LNCaP clone FGC (cell line): Measurements from ENCODE around the gene ZNF726.
"Not testable (repeated sequence)": the region's sequence is repeated elsewhere in the genome, so short reads cannot be mapped to it uniquely, and the experiment has no call there.

ENCODE experiments used
- DNase-seq: peaks from one replicate; pipeline ENCODE4 v3.0.0-alpha.2; 2011; ENCODE audit warnings: low read depth
- H3K4me3 ChIP-seq: 2 replicates; pipeline ENCODE4 v1.5.1; 2011; ENCODE audit warnings: mild to moderate bottlenecking, low read depth, low read length, control low read depth
- CTCF ChIP-seq: IDR thresholded peaks from 2 replicates; pipeline ENCODE4 v1.5.1; 2012; ENCODE audit warnings: mild to moderate bottlenecking; ENCODE audit not compliant: control insufficient read depth, insufficient read depth; ENCODE audit errors: extremely low read depth

The ZNF726 gene

GRCh38 chr19:23971598-23971997 is 56.9 kb downstream of the ZNF726 start:
- H3K4me3 ChIP-seq, result no peak overlapping the region
- TF ChIP-seq CTCF, result no peak
- DNase-seq, result no peak

GRCh38 chr19:23972161-23972560 is 57.5 kb downstream of the ZNF726 start:
- no peak overlapping the region for H3K4me3 ChIP-seq
- TF ChIP-seq CTCF, result no peak
- DNase-seq, result no peak

- no peak for TF ChIP-seq CTCF
- no peak for DNase-seq
- no peak overlapping the region for H3K4me3 ChIP-seq
Observed at GRCh38 chr19:23974941-23975340, 60.3 kb downstream of the ZNF726 start.

GRCh38 chr19:23976631-23977030 is 61.9 kb downstream of the ZNF726 start:
- H3K4me3 ChIP-seq, DNase-seq: not testable (repeated sequence)

GRCh38 chr19:23977256-23977655 is 62.6 kb downstream of the ZNF726 start:
- H3K4me3 ChIP-seq, DNase-seq: not testable (repeated sequence)

- no peak for DNase-seq
- TF ChIP-seq CTCF, result no peak
- H3K4me3 ChIP-seq, result no peak overlapping the region
Observed at GRCh38 chr19:23978068-23978467, 63.4 kb downstream of the ZNF726 start.

GRCh38 chr19:23980805-23981204 is 66.1 kb downstream of the ZNF726 start:
- DNase-seq, result no peak
- TF ChIP-seq CTCF, result no peak
- no peak overlapping the region for H3K4me3 ChIP-seq

GRCh38 chr19:23981863-23982262 is 67.2 kb downstream of the ZNF726 start:
- no peak for DNase-seq
- TF ChIP-seq CTCF, result no peak
- no peak overlapping the region for H3K4me3 ChIP-seq
